IPS-18a (cell line): ENCODE results near the gene SMAD5.

ENCODE experiments used
- H3K27ac ChIP-seq: one replicate; pipeline ENCODE4 v1.5.1; 2013; ENCODE audit warnings: low read length
- H3K27me3 ChIP-seq: one replicate; pipeline ENCODE4 v1.6.1; 2013; ENCODE audit warnings: mild to moderate bottlenecking, low read length; ENCODE audit not compliant: control insufficient read depth, insufficient read depth
- H3K36me3 ChIP-seq: one replicate; pipeline ENCODE4 v1.6.1; 2013; ENCODE audit warnings: low read depth, low read length; ENCODE audit not compliant: control insufficient read depth
- H3K4me1 ChIP-seq: one replicate; pipeline ENCODE4 v1.6.1; 2013; ENCODE audit warnings: low read depth, low read length; ENCODE audit not compliant: control insufficient read depth
- H3K4me3 ChIP-seq: one replicate; pipeline ENCODE4 v1.5.1; 2013; ENCODE audit warnings: low read length
- H3K9ac ChIP-seq: one replicate; pipeline ENCODE4 v1.6.1; 2013; ENCODE audit warnings: mild to moderate bottlenecking, low read length, moderate library complexity
- H3K9me3 ChIP-seq: one replicate; pipeline ENCODE4 v1.6.1; 2013; ENCODE audit warnings: low read depth, low read length; ENCODE audit not compliant: control insufficient read depth

Gene SMAD5

GRCh38 chr5:136132557-136133221 is at the start of gene SMAD5:
Gene SMAD5 (plus strand): TSS chr5:136132845. CDS start chr5:136153761, 20,916 bp downstream.
- Histone ChIP-seq H3K9me3 (no peaks in the 10 kb centered on the region), H3K4me1 (peaks cover 11% of the 10 kb centered on the region), H3K9ac (peak within 1 kb of the TSS; percentile 85), H3K4me3 (peak within 1 kb of the TSS; percentile 94), H3K27ac (peak within 1 kb of the TSS; percentile 44), H3K27me3 (no peaks in the 10 kb centered on the region), H3K36me3 (no peaks in the 10 kb centered on the region)

GRCh38 chr5:136084698-136085097 is 47.9 kb upstream of the SMAD5 start:
- no peaks in the 10 kb centered on the region for H3K36me3 ChIP-seq
- H3K9ac ChIP-seq: no peak overlapping the region
- H3K9me3 ChIP-seq: no peaks in the 10 kb centered on the region
- no peaks in the 10 kb centered on the region for H3K4me1 ChIP-seq
- no peak overlapping the region for H3K27ac ChIP-seq
- no peaks in the 10 kb centered on the region for H3K27me3 ChIP-seq
- H3K4me3 ChIP-seq: no peak overlapping the region

GRCh38 chr5:136086783-136087566 is 45.7 kb upstream of the SMAD5 start:
- H3K4me1 ChIP-seq: no peaks in the 10 kb centered on the region
- no peaks in the 10 kb centered on the region for H3K36me3 ChIP-seq
- no peak overlapping the region for H3K27ac ChIP-seq
- no peak overlapping the region for H3K9ac ChIP-seq
- H3K27me3 ChIP-seq: no peaks in the 10 kb centered on the region
- H3K9me3 ChIP-seq: no peaks in the 10 kb centered on the region
- H3K4me3 ChIP-seq: no peak overlapping the region

GRCh38 chr5:136087961-136088871 is 44.4 kb upstream of the SMAD5 start:
- Histone ChIP-seq H3K36me3 (no peaks in the 10 kb centered on the region), H3K9ac (no peak overlapping the region), H3K27ac (no peak overlapping the region), H3K27me3 (no peaks in the 10 kb centered on the region), H3K4me1 (no peaks in the 10 kb centered on the region), H3K4me3 (no peak overlapping the region), H3K9me3 (no peaks in the 10 kb centered on the region)

- Histone ChIP-seq H3K4me3 (no peak overlapping the region), H3K27ac (no peak overlapping the region), H3K9me3 (no peaks in the 10 kb centered on the region), H3K9ac (no peak overlapping the region), H3K36me3 (no peaks in the 10 kb centered on the region), H3K4me1 (no peaks in the 10 kb centered on the region), H3K27me3 (no peaks in the 10 kb centered on the region)
Observed at GRCh38 chr5:136089791-136090190, 42.9 kb upstream of the SMAD5 start.

- H3K36me3 ChIP-seq: no peaks in the 10 kb centered on the region
- no peaks in the 10 kb centered on the region for H3K9me3 ChIP-seq
- no peak overlapping the region for H3K27ac ChIP-seq
- H3K4me3 ChIP-seq: no peak overlapping the region
- no peak overlapping the region for H3K9ac ChIP-seq
- H3K27me3 ChIP-seq: no peaks in the 10 kb centered on the region
- H3K4me1 ChIP-seq: no peaks in the 10 kb centered on the region
Observed at GRCh38 chr5:136090319-136090718, 42.3 kb upstream of the SMAD5 start.

GRCh38 chr5:136094189-136094912 is 38.3 kb upstream of the SMAD5 start:
- no peak overlapping the region for H3K27ac ChIP-seq
- H3K9me3 ChIP-seq: no peaks in the 10 kb centered on the region
- H3K9ac ChIP-seq: no peak overlapping the region
- peaks cover 10% of the 10 kb centered on the region for H3K4me1 ChIP-seq
- H3K4me3 ChIP-seq: no peak overlapping the region
- H3K27me3 ChIP-seq: no peaks in the 10 kb centered on the region
- no peaks in the 10 kb centered on the region for H3K36me3 ChIP-seq

- no peaks in the 10 kb centered on the region for H3K27me3 ChIP-seq
- H3K4me1 ChIP-seq: peaks cover 10% of the 10 kb centered on the region
- H3K27ac ChIP-seq: no peak overlapping the region
- no peak overlapping the region for H3K9ac ChIP-seq
- no peaks in the 10 kb centered on the region for H3K9me3 ChIP-seq
- H3K4me3 ChIP-seq: no peak overlapping the region
- no peaks in the 10 kb centered on the region for H3K36me3 ChIP-seq
Observed at GRCh38 chr5:136094913-136095641, 37.6 kb upstream of the SMAD5 start.

- Histone ChIP-seq H3K4me1 (peaks cover 10% of the 10 kb centered on the region), H3K36me3 (no peaks in the 10 kb centered on the region), H3K9ac (no peak overlapping the region), H3K27me3 (no peaks in the 10 kb centered on the region), H3K27ac (no peak overlapping the region), H3K9me3 (no peaks in the 10 kb centered on the region), H3K4me3 (no peak overlapping the region)
Observed at GRCh38 chr5:136098176-136098575, 34.5 kb upstream of the SMAD5 start.

GRCh38 chr5:136099870-136100269 is 32.8 kb upstream of the SMAD5 start:
- no peaks in the 10 kb centered on the region for H3K36me3 ChIP-seq
- H3K27me3 ChIP-seq: no peaks in the 10 kb centered on the region
- peaks cover 19% of the 10 kb centered on the region for H3K4me1 ChIP-seq
- no peaks in the 10 kb centered on the region for H3K9me3 ChIP-seq
- H3K4me3 ChIP-seq: no peak overlapping the region
- no peak overlapping the region for H3K9ac ChIP-seq
- H3K27ac ChIP-seq: no peak overlapping the region
